Right atrium auricular region (tissue), 2 donors: ENCODE results near the gene TENM4. TPM values are rescaled to one million over a fixed set of nuclear protein-coding genes. Genes with fewer than 3 reads are reported as not detected.

ENCODE experiments used
- DNase-seq: peaks from one replicate; pipeline ENCODE4 v3.0.0-alpha.2; 2019; ENCODE audit warnings: low spot score
- H3K27ac ChIP-seq, 2 donors: fragments of 200-600 bp; sonication (generic); 1 replicate in 1 of 2; 2 replicates in 1 of 2; pipeline ENCODE4 v1.5.1; 2016 to 2019
- H3K27me3 ChIP-seq, 2 donors: fragments of 200-600 bp; sonication (generic); one replicate each; pipeline versions ENCODE4 v1.5.1 to v1.6.0; 2017 to 2019
- H3K36me3 ChIP-seq: fragments of 200-600 bp; sonication (generic); one replicate; pipeline ENCODE4 v1.5.1; 2016
- H3K4me1 ChIP-seq, 2 donors: fragments of 200-600 bp; sonication (generic); one replicate each; pipeline versions ENCODE4 v1.5.1 to v1.6.0; 2017 to 2019
- H3K4me3 ChIP-seq, 2 donors: fragments of 200-600 bp; sonication (generic); 1 replicate in 1 of 2; 2 replicates in 1 of 2; pipeline ENCODE4 v1.5.1; 2017 to 2019; ENCODE audit warnings: mild to moderate bottlenecking in 1 of 2, moderate library complexity in 1 of 2
- H3K9me3 ChIP-seq, 2 donors: fragments of 200-600 bp; sonication (generic); one replicate each; pipeline ENCODE4 v1.5.1; 2019
- CTCF ChIP-seq, 2 donors: fragments of 200-600 bp; sonication (generic); IDR thresholded peaks; one replicate each; pipeline ENCODE4 v1.5.1; 2019; ENCODE audit warnings: antibody characterized with exemption in 2 of 2
- total RNA-seq, 2 donors: library from RNA; depleted of rRNA; stranded (reverse); fragments of >200 nt; gene quantifications; one replicate each; pipeline ENCODE4 v1.1.0, GENCODE V29; 2016

TENM4 gene
- total RNA-seq, 2 donors from 2014 or later, result 0.30 to 0.98 TPM

GRCh38 chr11:78930810-78931523 is 509.9 kb downstream of the TENM4 start:
- Histone ChIP-seq H3K27me3 (no peaks in the 10 kb centered on the region), H3K36me3 (no peaks in the 10 kb centered on the region), H3K4me3 (no peak overlapping the region), H3K4me1 (no peaks in the 10 kb centered on the region), H3K27ac (no peak overlapping the region), H3K9me3 (no peaks in the 10 kb centered on the region)
- DNase-seq, result no peak
- no peak for TF ChIP-seq CTCF (IDR thresholded peaks at IDR 0.05)

DNA sequence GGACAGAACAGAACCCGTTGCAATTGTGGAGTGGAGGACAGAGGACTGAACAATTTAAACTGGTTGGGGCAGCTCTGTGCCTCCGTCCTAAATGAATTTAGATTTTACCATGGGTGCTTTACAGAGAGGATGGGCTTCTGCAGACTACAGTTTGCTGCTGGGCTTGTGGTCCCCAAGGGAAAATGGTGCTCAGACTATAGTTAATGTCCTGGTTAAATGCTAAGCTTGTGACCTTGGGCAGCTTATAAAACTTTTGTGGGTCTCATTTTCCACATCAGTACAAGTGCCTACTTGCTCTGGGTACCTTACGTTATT is 511.0 kb downstream of the TENM4 start:
- no peaks in the 10 kb centered on the region for H3K9me3 ChIP-seq
- no peaks in the 10 kb centered on the region for H3K36me3 ChIP-seq
- H3K27ac ChIP-seq, result no peak overlapping the region
- H3K4me1 ChIP-seq, result no peaks in the 10 kb centered on the region
- TF ChIP-seq CTCF (IDR thresholded peaks at IDR 0.05), result no peak
- H3K4me3 ChIP-seq, result no peak overlapping the region
- DNase-seq, result no peak
- H3K27me3 ChIP-seq, result no peaks in the 10 kb centered on the region

GRCh38 chr11:78929207-78929905 is 511.5 kb downstream of the TENM4 start:
- Histone ChIP-seq H3K36me3 (no peaks in the 10 kb centered on the region), H3K27me3 (no peaks in the 10 kb centered on the region)
- TF ChIP-seq CTCF (IDR thresholded peaks at IDR 0.05), result no peak

GRCh38 chr11:78927511-78927910 is 513.3 kb downstream of the TENM4 start:
- no peaks in the 10 kb centered on the region for H3K9me3 ChIP-seq
- H3K4me1 ChIP-seq, result no peaks in the 10 kb centered on the region
- no peak overlapping the region for H3K4me3 ChIP-seq
- TF ChIP-seq CTCF (IDR thresholded peaks at IDR 0.05), result no peak
- no peak for DNase-seq
- no peaks in the 10 kb centered on the region for H3K36me3 ChIP-seq
- no peak overlapping the region for H3K27ac ChIP-seq
- H3K27me3 ChIP-seq, result no peaks in the 10 kb centered on the region

More at GRCh38 chr11:78929207-78929905, 511.5 kb downstream of the TENM4 start:
- Histone ChIP-seq H3K4me1 (no peaks in the 10 kb centered on the region), H3K9me3 (no peaks in the 10 kb centered on the region), H3K27ac (no peak overlapping the region), H3K4me3 (no peak overlapping the region)
- DNase-seq, result no peak

DNA sequence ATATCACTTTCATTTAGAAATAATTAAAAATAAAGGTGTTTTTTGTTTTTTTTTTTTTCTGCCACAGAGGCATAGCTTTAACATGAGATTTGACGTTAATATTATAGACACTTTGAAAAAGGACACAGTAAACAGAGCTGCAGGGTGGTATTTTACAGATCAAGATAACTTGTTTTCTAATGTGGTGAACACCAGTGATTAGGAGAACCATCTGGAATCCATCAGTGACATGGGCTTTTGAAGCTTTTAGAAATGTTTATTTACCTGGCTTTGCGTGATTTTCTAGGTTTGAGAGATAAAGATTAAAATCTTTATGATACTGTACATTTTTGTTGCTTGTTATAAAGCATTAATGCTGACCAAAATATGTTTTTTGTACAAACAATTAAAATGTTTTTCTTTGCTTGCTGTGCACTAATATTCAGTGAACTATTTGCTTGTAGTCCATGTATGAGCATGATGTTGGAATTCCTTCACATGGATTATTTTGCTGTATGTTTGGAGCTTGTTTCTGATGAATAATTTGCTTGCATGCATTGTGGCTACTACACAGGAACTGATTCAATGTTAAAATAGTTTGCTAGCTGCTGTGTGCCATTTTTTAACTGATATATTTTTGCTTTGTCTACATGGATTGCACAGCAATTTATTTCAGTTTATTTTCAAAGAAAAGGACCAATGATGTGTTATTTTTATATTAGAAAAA is 514.0 kb downstream of the TENM4 start:
- no peak for TF ChIP-seq CTCF (IDR thresholded peaks at IDR 0.05)
- Histone ChIP-seq H3K4me1 (no peaks in the 10 kb centered on the region), H3K36me3 (no peaks in the 10 kb centered on the region), H3K27me3 (no peaks in the 10 kb centered on the region), H3K4me3 (no peak overlapping the region), H3K27ac (no peak overlapping the region), H3K9me3 (no peaks in the 10 kb centered on the region)
- DNase-seq, result no peak
